ENCODE measurements around the gene TRAF1. TPM values are rescaled to one million over a fixed set of nuclear protein-coding genes. Genes with fewer than 3 reads are reported as not detected.

The TRAF1 gene
- total and polyA plus RNA-seq, 2 of the 13 experiments (the other 11 are each of a cell fraction or from before 2014, with no cell fraction given) = 0.44 to 1.0 TPM

- TF ChIP-seq, protein P1, sequence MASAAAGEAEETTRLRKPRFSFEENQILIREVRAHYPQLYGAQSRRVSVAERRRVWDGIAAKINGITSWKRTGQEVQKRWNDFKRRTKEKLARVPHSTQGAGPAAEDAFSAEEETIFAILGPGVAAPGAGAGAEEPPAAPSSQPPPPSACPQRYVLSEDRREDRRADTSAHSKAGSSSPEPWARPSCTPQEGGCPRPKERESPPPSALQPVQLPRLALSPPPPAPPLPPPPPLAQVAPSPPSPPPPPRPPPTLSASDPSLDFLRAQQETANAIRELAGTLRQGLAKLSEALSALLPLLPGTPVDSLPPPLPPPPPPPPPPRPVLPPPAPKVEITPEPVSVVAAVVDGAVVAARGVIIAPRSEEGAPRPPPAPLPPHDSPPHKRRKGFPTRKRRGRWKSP (CRISPR knock-in tag; IDR thresholded peaks at IDR 0.05) = peak; percentile 80; the same call in 1 of the 2 replicates
- TF ChIP-seq ZKSCAN5 (CRISPR knock-in tag; IDR thresholded peaks at IDR 0.05) = no peak
- TF ChIP-seq FOXM1 (CRISPR knock-in tag; IDR thresholded peaks at IDR 0.05) = peak; percentile 93; the same call in 1 of the 2 replicates
- 0 out of 2 replicates have a peak, but pooled peaks have one; percentile 37 for TF ChIP-seq ZNF816 (CRISPR knock-in tag; IDR thresholded peaks at IDR 0.05; ENCODE audit: borderline replicate concordance)
- no peak for TF ChIP-seq MTA3 (CRISPR knock-in tag; IDR thresholded peaks at IDR 0.05)
- 0 out of 2 replicates have a peak, but pooled peaks have one; percentile 3 for TF ChIP-seq ZNF609 (CRISPR knock-in tag; IDR thresholded peaks at IDR 0.05; ENCODE audit: borderline replicate concordance)
- TF ChIP-seq ZNF446 (CRISPR knock-in tag; IDR thresholded peaks at IDR 0.05) = 0 out of 2 replicates have a peak, but pooled peaks have one; percentile 2
- TF ChIP-seq XRCC5 (optimal IDR thresholded peaks at IDR 0.05; ENCODE audit: low read length) = peak; percentile 6
- peak; percentile 60; the same call in 1 of the 2 replicates for TF ChIP-seq ZSCAN31 (CRISPR knock-in tag; IDR thresholded peaks at IDR 0.05; ENCODE audit: low read depth)
- 0 out of 2 replicates have a peak, but pooled peaks have one; percentile 47 for TF ChIP-seq THAP7 (CRISPR knock-in tag; IDR thresholded peaks at IDR 0.05)
- TF ChIP-seq ZFP36L1 (CRISPR knock-in tag; IDR thresholded peaks at IDR 0.05) = peak; percentile 85; the same call in 1 of the 2 replicates
- TF ChIP-seq ESRRA (CRISPR knock-in tag; IDR thresholded peaks at IDR 0.05; ENCODE audit: low read depth) = no peak
- peak; percentile 33; the same call in 1 of the 2 replicates for TF ChIP-seq JUNB (CRISPR knock-in tag; IDR thresholded peaks at IDR 0.05; ENCODE audit: borderline replicate concordance)
- TF ChIP-seq SOX6 (IDR thresholded peaks at IDR 0.05) = no peak
- TF ChIP-seq SOX6 (CRISPR knock-in tag; IDR thresholded peaks at IDR 0.05) = no peak
- no peak for TF ChIP-seq ZNF615 (CRISPR knock-in tag; IDR thresholded peaks at IDR 0.05; ENCODE audit: borderline replicate concordance)
- peak; percentile 75 for TF ChIP-seq SAP130 (CRISPR knock-in tag; IDR thresholded peaks at IDR 0.05; ENCODE audit: low read depth)
- TF ChIP-seq, protein P2, sequence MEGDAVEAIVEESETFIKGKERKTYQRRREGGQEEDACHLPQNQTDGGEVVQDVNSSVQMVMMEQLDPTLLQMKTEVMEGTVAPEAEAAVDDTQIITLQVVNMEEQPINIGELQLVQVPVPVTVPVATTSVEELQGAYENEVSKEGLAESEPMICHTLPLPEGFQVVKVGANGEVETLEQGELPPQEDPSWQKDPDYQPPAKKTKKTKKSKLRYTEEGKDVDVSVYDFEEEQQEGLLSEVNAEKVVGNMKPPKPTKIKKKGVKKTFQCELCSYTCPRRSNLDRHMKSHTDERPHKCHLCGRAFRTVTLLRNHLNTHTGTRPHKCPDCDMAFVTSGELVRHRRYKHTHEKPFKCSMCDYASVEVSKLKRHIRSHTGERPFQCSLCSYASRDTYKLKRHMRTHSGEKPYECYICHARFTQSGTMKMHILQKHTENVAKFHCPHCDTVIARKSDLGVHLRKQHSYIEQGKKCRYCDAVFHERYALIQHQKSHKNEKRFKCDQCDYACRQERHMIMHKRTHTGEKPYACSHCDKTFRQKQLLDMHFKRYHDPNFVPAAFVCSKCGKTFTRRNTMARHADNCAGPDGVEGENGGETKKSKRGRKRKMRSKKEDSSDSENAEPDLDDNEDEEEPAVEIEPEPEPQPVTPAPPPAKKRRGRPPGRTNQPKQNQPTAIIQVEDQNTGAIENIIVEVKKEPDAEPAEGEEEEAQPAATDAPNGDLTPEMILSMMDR (CRISPR knock-in tag; IDR thresholded peaks at IDR 0.05) = peak; percentile 40
- TF ChIP-seq GATA4 (IDR thresholded peaks at IDR 0.05; ENCODE audit: borderline replicate concordance, low read depth) = no peak
- no peak for TF ChIP-seq NFKBIZ (CRISPR knock-in tag; IDR thresholded peaks at IDR 0.05)
- TF ChIP-seq CCDC6 (CRISPR knock-in tag; IDR thresholded peaks at IDR 0.05) = 0 out of 2 replicates have a peak, but pooled peaks have one; percentile 21
Observed at GRCh38 chr9:120875954-120876841, 50.4 kb downstream of the TRAF1 start (continued).

Measured in HepG2 (cell line).